HCT116 (cell line): ENCODE data around the gene FGFR1OP2. TPM values are rescaled to one million over a fixed set of nuclear protein-coding genes. Genes with fewer than 3 reads are reported as not detected.

Experiments used
- ATAC-seq: fragments of 200-7000 bp; cut with Tn5 transposase; 2 replicates; pipeline ENCODE4 v1.9.1; 2020; ENCODE audit warnings: mild to moderate bottlenecking, moderate library complexity
- BruUV-seq: library from RNA; stranded (reverse); fragments of 400-500 nt; replicated peaks from 2 replicates; lab custom pipeline; 2021; lab: Mats Ljungman, UMichigan
- CTCF ChIA-PET: fragments of 300-600 bp; sonication (Branson Sonifier 250); formaldehyde crosslinking; loops from one replicate; lab custom pipeline; 2021; ENCODE audit warnings: antibody characterized with exemption; lab: Charles Lee
- POLR2A ChIA-PET: fragments of 300-600, 350-600 bp; sonication (Branson Sonifier 250); formaldehyde crosslinking; loops from one replicate; lab custom pipeline; 2021; ENCODE audit warnings: antibody characterized with exemption; lab: Charles Lee
- RAD21 ChIA-PET, 2 experiments: fragments of 300-600 bp; sonication (Branson Sonifier 250); formaldehyde crosslinking; loops; one replicate each; lab custom pipeline; 2023; ENCODE audit warnings: low total read pairs in 2 of 2; ENCODE audit not compliant: uncharacterized antibody in 2 of 2, unreplicated experiment in 2 of 2, low non-redundant PET in 1 of 2; lab: Charles Lee
- DNase-seq: peaks from one replicate; pipeline ENCODE4 v3.0.0-alpha.2; 2010; ENCODE audit warnings: low read depth, low spot score
- H2AFZ ChIP-seq: fragments of 200-600 bp; shearing (Covaris generic), sonication (generic); 2 replicates; pipeline ENCODE4 v1.6.1; 2017; ENCODE audit warnings: low read depth, mixed run types, mixed read lengths, antibody characterized with exemption, low read length; ENCODE audit not compliant: poor library complexity, severe bottlenecking
- H3K27ac ChIP-seq: 2 replicates; pipeline ENCODE4 v1.5.1; 2012; ENCODE audit warnings: low read depth, low read length
- H3K27me3 ChIP-seq: fragments of 200-600 bp; sonication (generic); 2 replicates; pipeline ENCODE4 v1.6.1; 2016; ENCODE audit warnings: mixed run types, low read length, mixed read lengths; ENCODE audit not compliant: insufficient read depth
- H3K36me3 ChIP-seq, 2 experiments: fragments of 200-500 bp in 1 of 2; fragments of 200-600 bp in 1 of 2; sonication (Bioruptor generic) in 1 of 2; sonication (generic) in 1 of 2; 2 replicates each; pipeline versions ENCODE4 v1.5.1 to v1.6.1; 2014 to 2016; ENCODE audit warnings: low read length in 2 of 2, inconsistent platforms in 1 of 2, mixed read lengths in 1 of 2, mixed run types in 1 of 2; ENCODE audit not compliant: insufficient read depth in 2 of 2, control insufficient read depth in 1 of 2
- H3K4me1 ChIP-seq, 2 experiments: fragments of 200-600 bp in 1 of 2; sonication (generic) in 1 of 2; 2 replicates each; pipeline versions ENCODE4 v1.5.1 to v1.6.1; 2012 to 2017; ENCODE audit warnings: low read length in 2 of 2, inconsistent platforms in 1 of 2, mild to moderate bottlenecking in 1 of 2, mixed read lengths in 1 of 2, mixed run types in 1 of 2, moderate library complexity in 1 of 2; ENCODE audit not compliant: insufficient read depth in 2 of 2, control insufficient read depth in 1 of 2
- H3K4me2 ChIP-seq: fragments of 200-600 bp; sonication (generic); 2 replicates; pipeline ENCODE4 v1.6.1; 2017; ENCODE audit warnings: mixed run types, low read length, mixed read lengths
- H3K4me3 ChIP-seq, 2 experiments: fragments of 200-600 bp in 1 of 2; sonication (generic) in 1 of 2; replicated peaks in 1 of 2; 2 replicates each; pipeline ENCODE4 v1.5.1; 2011 to 2016; ENCODE audit warnings: low read length in 2 of 2, control low read depth in 1 of 2, low read depth in 1 of 2, mild to moderate bottlenecking in 1 of 2, mixed read lengths in 1 of 2, mixed run types in 1 of 2
- H3K79me2 ChIP-seq: fragments of 200-600 bp; sonication (generic); 2 replicates; pipeline ENCODE4 v1.6.1; 2017; ENCODE audit warnings: mild to moderate bottlenecking, mixed run types, low read length, moderate library complexity, mixed read lengths; ENCODE audit not compliant: insufficient read depth
- H3K9ac ChIP-seq: fragments of 200-600 bp; sonication (generic); 2 replicates; pipeline ENCODE4 v1.6.1; 2016; ENCODE audit warnings: low read length, mixed read lengths
- H3K9me2 ChIP-seq: fragments of 200-600 bp; sonication (generic), shearing (Covaris generic); 2 replicates; pipeline ENCODE4 v1.6.1; 2017; ENCODE audit warnings: mixed run types, mild to moderate bottlenecking, moderate library complexity; ENCODE audit not compliant: insufficient read depth
- H3K9me3 ChIP-seq, 2 experiments: fragments of 200-500 bp in 1 of 2; fragments of 200-600 bp in 1 of 2; sonication (Bioruptor generic) in 1 of 2; sonication (generic) in 1 of 2; 2 replicates each; pipeline ENCODE4 v1.6.1; 2014 to 2017; ENCODE audit warnings: low read length in 2 of 2, mixed read lengths in 2 of 2, inconsistent platforms in 1 of 2, low read depth in 1 of 2, mild to moderate bottlenecking in 1 of 2, mixed run types in 1 of 2, moderate library complexity in 1 of 2; ENCODE audit not compliant: control insufficient read depth in 1 of 2, insufficient read depth in 1 of 2
- H4K20me1 ChIP-seq: fragments of 200-600 bp; sonication (generic), shearing (Covaris generic); 2 replicates; pipeline ENCODE4 v1.6.1; 2017; ENCODE audit warnings: mixed run types, mild to moderate bottlenecking, moderate library complexity; ENCODE audit not compliant: insufficient read depth
- CBX3 ChIP-seq: IDR thresholded peaks from 2 replicates; pipeline ENCODE4 v1.6.1; 2012; ENCODE audit warnings: low read depth
- CEBPB ChIP-seq: IDR thresholded peaks from 2 replicates; pipeline ENCODE4 v1.6.1; 2012; ENCODE audit warnings: low read depth
- EGR1 ChIP-seq: IDR thresholded peaks from 2 replicates; pipeline ENCODE4 v1.6.1; 2012; ENCODE audit warnings: low read depth
- ELF1 ChIP-seq: IDR thresholded peaks from 2 replicates; pipeline ENCODE4 v1.6.1; 2012; ENCODE audit warnings: low read depth, borderline replicate concordance
- EZH2phosphoT487 ChIP-seq: fragments of 200-600 bp; IDR thresholded peaks from 2 replicates; pipeline ENCODE4 v1.6.1; 2018; ENCODE audit warnings: antibody characterized with exemption, borderline replicate concordance
- FOSL1 ChIP-seq: IDR thresholded peaks from 2 replicates; pipeline ENCODE4 v1.6.1; 2012; ENCODE audit warnings: low read depth
- JUND ChIP-seq: IDR thresholded peaks from 2 replicates; pipeline ENCODE4 v1.6.1; 2012
- POLR2A ChIP-seq: IDR thresholded peaks from 2 replicates; pipeline ENCODE4 v1.7.0; 2011; ENCODE audit warnings: borderline replicate concordance; ENCODE audit not compliant: insufficient read depth, insufficient read length; ENCODE audit errors: extremely low read depth
- RAD21 ChIP-seq: IDR thresholded peaks from 2 replicates; pipeline ENCODE4 v1.6.1; 2012; ENCODE audit warnings: low read depth, mild to moderate bottlenecking
- SIN3A ChIP-seq: IDR thresholded peaks from 2 replicates; pipeline ENCODE4 v1.6.1; 2012; ENCODE audit warnings: low read depth
- SP1 ChIP-seq: IDR thresholded peaks from 2 replicates; pipeline ENCODE4 v1.6.1; 2012; ENCODE audit warnings: low read depth
- SRF ChIP-seq: IDR thresholded peaks from 2 replicates; pipeline ENCODE4 v1.6.1; 2012; ENCODE audit warnings: low read depth
- TCF7L2 ChIP-seq: IDR thresholded peaks from 2 replicates; pipeline ENCODE4 v1.7.0; 2011; ENCODE audit warnings: borderline replicate concordance, inconsistent platforms; ENCODE audit not compliant: insufficient read depth, insufficient read length; ENCODE audit errors: extremely low read depth
- ZFX ChIP-seq: fragments of 450-650 bp; IDR thresholded peaks from 2 replicates; pipeline ENCODE4 v1.6.1; 2017
- ZNF274 ChIP-seq: fragments of 200-500 bp; sonication (Bioruptor generic); IDR thresholded peaks from 2 replicates; pipeline ENCODE4 v1.6.1; 2014; ENCODE audit warnings: mild to moderate bottlenecking, low read depth, low read length, inconsistent platforms
- intact Hi-C: fragments of 100-400 bp; cut with micrococcal nuclease; formaldehyde crosslinking; loops from 2 replicates; pipeline ENCODE4 v1.10.0; 2022
- total RNA-seq: library from RNA; stranded (reverse); gene quantifications from one replicate; pipeline ENCODE4 v1.2.1, GENCODE V29; 2021; ENCODE audit not compliant: unreplicated experiment
- TF ChIP-seq, protein P1 (sequence below): IDR thresholded peaks from 2 replicates; pipeline ENCODE4 v1.6.1; 2012
- TF ChIP-seq, protein P2 (sequence below), 3 experiments: fragments of 200-600 bp in 1 of 3; sonication (generic) in 1 of 3; IDR thresholded peaks in 2 of 3; conservative IDR thresholded peaks in 1 of 3; 2 replicates each; pipeline ENCODE4 v1.5.1; 2012 to 2017; ENCODE audit warnings: low read depth in 2 of 3, low read length in 2 of 3, antibody characterized with exemption in 1 of 3, borderline replicate concordance in 1 of 3, control low read depth in 1 of 3, mild to moderate bottlenecking in 1 of 3, mixed read lengths in 1 of 3, mixed run types in 1 of 3, moderate library complexity in 1 of 3; ENCODE audit not compliant: insufficient read depth in 1 of 3
- TF ChIP-seq, protein P3 (sequence below): IDR thresholded peaks from 2 replicates; pipeline ENCODE4 v1.6.1; 2012
- TF ChIP-seq, protein P4 (sequence below): IDR thresholded peaks from 2 replicates; pipeline ENCODE4 v1.6.1; 2012; ENCODE audit warnings: low read depth

The FGFR1OP2 gene
- total RNA-seq, 1 experiment from 2014 or later = 29.6 TPM

DNA sequence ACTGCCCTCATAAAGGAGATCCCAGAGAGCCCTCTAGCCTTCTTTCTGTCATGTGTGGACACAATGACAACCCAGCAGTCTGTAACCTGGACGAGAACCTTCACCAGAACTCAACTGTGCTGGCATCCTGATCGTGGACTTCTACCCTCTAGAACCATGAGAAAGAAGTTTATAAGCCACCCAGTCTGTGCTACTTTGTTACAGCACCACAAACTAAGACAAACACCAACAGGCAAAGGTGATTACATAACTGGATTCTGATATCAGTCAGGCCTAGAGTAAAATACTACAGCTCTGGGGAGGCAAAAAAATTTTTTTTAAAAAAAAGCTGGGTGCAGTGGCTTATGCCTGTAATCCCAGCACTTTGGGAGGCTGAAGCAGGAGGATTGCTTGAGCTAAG lies 57.4 kb downstream of the FGFR1OP2 start (continued):
- TF ChIP-seq, protein P1, sequence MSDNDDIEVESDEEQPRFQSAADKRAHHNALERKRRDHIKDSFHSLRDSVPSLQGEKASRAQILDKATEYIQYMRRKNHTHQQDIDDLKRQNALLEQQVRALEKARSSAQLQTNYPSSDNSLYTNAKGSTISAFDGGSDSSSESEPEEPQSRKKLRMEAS = no peak
- TF ChIP-seq RAD21 = no peak
- TF ChIP-seq POLR2A = no peak
- no peak for TF ChIP-seq EZH2phosphoT487

DNA sequence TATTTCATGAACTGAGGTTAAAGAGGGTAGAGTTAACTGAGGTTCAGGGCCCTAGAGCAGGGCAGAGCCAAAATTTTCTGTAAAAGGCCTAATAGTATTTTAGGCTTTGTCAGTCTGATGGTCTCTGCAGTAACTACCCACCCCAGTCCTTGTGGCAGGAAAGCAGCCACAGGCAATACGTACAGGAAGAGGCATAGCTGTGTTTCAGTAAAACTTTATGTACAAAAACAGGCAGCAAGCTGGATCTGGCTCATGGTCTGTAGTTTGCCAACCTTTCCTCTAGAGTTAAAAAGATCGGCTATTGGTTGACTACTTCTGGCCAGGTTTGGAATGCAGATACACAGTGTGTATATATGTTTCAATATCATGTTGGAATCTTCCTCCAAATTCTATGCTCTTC lies 58.7 kb downstream of the FGFR1OP2 start:
- ATAC-seq (no peak), DNase-seq (no peak)
- Histone ChIP-seq H3K36me3 (peaks cover 0 to 20% of the 10 kb centered on the region in 2 experiments; a peak in 3 of 4 replicates), H4K20me1 (no peaks in the 10 kb centered on the region), H3K79me2 (no peaks in the 10 kb centered on the region), H2AFZ (no peak overlapping the region), H3K9ac (no peak overlapping the region), H3K9me3 (no peaks in the 10 kb centered on the region), H3K4me2 (no peak overlapping the region), H3K4me3 (no peak overlapping the region), H3K27ac (no peak overlapping the region), H3K4me1 (no peaks in the 10 kb centered on the region), H3K9me2 (no peaks in the 10 kb centered on the region), H3K27me3 (no peaks in the 10 kb centered on the region)
- BruUV-seq = no TSS peak
- ChIA-PET RAD21 (no interaction called here), CTCF (no interaction called here), POLR2A (no interaction called here)
- intact Hi-C loops = no loop called here
- TF ChIP-seq, protein P2, sequence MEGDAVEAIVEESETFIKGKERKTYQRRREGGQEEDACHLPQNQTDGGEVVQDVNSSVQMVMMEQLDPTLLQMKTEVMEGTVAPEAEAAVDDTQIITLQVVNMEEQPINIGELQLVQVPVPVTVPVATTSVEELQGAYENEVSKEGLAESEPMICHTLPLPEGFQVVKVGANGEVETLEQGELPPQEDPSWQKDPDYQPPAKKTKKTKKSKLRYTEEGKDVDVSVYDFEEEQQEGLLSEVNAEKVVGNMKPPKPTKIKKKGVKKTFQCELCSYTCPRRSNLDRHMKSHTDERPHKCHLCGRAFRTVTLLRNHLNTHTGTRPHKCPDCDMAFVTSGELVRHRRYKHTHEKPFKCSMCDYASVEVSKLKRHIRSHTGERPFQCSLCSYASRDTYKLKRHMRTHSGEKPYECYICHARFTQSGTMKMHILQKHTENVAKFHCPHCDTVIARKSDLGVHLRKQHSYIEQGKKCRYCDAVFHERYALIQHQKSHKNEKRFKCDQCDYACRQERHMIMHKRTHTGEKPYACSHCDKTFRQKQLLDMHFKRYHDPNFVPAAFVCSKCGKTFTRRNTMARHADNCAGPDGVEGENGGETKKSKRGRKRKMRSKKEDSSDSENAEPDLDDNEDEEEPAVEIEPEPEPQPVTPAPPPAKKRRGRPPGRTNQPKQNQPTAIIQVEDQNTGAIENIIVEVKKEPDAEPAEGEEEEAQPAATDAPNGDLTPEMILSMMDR (IDR thresholded peaks at IDR 0.05 in 2 of 3, conservative IDR thresholded peaks at IDR 0.05 in 1 of 3; ENCODE audit: borderline replicate concordance in 1 of 3, insufficient read depth in 1 of 3, low read depth in 2 of 3, low read length in 2 of 3) = no peak
- TF ChIP-seq RAD21 (no peak), CBX3 (no peak), TCF7L2 (no peak), ELF1 (no peak), ZFX (no peak), POLR2A (no peak), SIN3A (no peak), SP1 (no peak), EGR1 (no peak), CEBPB (no peak), SRF (no peak), FOSL1 (no peak), JUND (no peak), ZNF274 (no peak)
- TF ChIP-seq, protein P3, sequence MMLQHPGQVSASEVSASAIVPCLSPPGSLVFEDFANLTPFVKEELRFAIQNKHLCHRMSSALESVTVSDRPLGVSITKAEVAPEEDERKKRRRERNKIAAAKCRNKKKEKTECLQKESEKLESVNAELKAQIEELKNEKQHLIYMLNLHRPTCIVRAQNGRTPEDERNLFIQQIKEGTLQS = no peak
- TF ChIP-seq, protein P4, sequence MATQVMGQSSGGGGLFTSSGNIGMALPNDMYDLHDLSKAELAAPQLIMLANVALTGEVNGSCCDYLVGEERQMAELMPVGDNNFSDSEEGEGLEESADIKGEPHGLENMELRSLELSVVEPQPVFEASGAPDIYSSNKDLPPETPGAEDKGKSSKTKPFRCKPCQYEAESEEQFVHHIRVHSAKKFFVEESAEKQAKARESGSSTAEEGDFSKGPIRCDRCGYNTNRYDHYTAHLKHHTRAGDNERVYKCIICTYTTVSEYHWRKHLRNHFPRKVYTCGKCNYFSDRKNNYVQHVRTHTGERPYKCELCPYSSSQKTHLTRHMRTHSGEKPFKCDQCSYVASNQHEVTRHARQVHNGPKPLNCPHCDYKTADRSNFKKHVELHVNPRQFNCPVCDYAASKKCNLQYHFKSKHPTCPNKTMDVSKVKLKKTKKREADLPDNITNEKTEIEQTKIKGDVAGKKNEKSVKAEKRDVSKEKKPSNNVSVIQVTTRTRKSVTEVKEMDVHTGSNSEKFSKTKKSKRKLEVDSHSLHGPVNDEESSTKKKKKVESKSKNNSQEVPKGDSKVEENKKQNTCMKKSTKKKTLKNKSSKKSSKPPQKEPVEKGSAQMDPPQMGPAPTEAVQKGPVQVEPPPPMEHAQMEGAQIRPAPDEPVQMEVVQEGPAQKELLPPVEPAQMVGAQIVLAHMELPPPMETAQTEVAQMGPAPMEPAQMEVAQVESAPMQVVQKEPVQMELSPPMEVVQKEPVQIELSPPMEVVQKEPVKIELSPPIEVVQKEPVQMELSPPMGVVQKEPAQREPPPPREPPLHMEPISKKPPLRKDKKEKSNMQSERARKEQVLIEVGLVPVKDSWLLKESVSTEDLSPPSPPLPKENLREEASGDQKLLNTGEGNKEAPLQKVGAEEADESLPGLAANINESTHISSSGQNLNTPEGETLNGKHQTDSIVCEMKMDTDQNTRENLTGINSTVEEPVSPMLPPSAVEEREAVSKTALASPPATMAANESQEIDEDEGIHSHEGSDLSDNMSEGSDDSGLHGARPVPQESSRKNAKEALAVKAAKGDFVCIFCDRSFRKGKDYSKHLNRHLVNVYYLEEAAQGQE = no peak
- TF ChIP-seq, protein P1 = no peak
